Mesenchymal stem cell (in vitro differentiated cells and primary cell): ENCODE measurements around the gene DGCR6L.
"Not testable (repeated sequence)": the region's sequence is repeated elsewhere in the genome, so short reads cannot be mapped to it uniquely, and the experiment has no call there.

Source experiments
- DNase-seq: peaks from one replicate; pipeline ENCODE4 v3.0.0-alpha.2; 2013
- H2AFZ ChIP-seq: one replicate; pipeline ENCODE4 v1.6.1; 2013; ENCODE audit warnings: low read depth, mild to moderate bottlenecking, control low read depth, inconsistent platforms, low read length, moderate library complexity
- H2AK5ac ChIP-seq: 2 replicates; pipeline ENCODE4 v1.6.1; 2013; ENCODE audit warnings: low read length, moderate library complexity, mild to moderate bottlenecking, inconsistent platforms; ENCODE audit not compliant: severe bottlenecking
- H2BK120ac ChIP-seq: one replicate; pipeline ENCODE4 v1.6.1; 2013; ENCODE audit warnings: low read depth, mild to moderate bottlenecking, inconsistent platforms, low read length, moderate library complexity
- H2BK12ac ChIP-seq, 2 experiments: one replicate each; pipeline ENCODE4 v1.6.1; 2013; ENCODE audit warnings: inconsistent platforms in 2 of 2, low read length in 2 of 2, mild to moderate bottlenecking in 2 of 2, moderate library complexity in 2 of 2, control low read depth in 1 of 2
- H2BK15ac ChIP-seq: one replicate; pipeline ENCODE4 v1.6.1; 2013; ENCODE audit warnings: mild to moderate bottlenecking, low read depth, inconsistent platforms; ENCODE audit not compliant: poor library complexity, severe bottlenecking
- H2BK5ac ChIP-seq: 2 replicates; pipeline ENCODE4 v1.6.1; 2013; ENCODE audit warnings: low read depth, mild to moderate bottlenecking, low read length, control low read depth, inconsistent platforms; ENCODE audit not compliant: poor library complexity, severe bottlenecking
- H3K14ac ChIP-seq, 2 experiments: one replicate each; pipeline ENCODE4 v1.6.1; 2013; ENCODE audit warnings: inconsistent platforms in 2 of 2, low read length in 2 of 2, control low read depth in 1 of 2, mild to moderate bottlenecking in 1 of 2, moderate library complexity in 1 of 2
- H3K18ac ChIP-seq, 2 experiments: one replicate each; pipeline ENCODE4 v1.6.1; 2013; ENCODE audit warnings: inconsistent platforms in 2 of 2, low read length in 2 of 2, control low read depth in 1 of 2, low read depth in 1 of 2, mild to moderate bottlenecking in 1 of 2
- H3K23ac ChIP-seq, 2 experiments: one replicate each; pipeline ENCODE4 v1.6.1; 2013; ENCODE audit warnings: inconsistent platforms in 2 of 2, low read length in 2 of 2, mild to moderate bottlenecking in 2 of 2, moderate library complexity in 2 of 2, control low read depth in 1 of 2
- H3K27ac ChIP-seq: 2 replicates; pipeline ENCODE4 v1.5.1; 2013; ENCODE audit warnings: mild to moderate bottlenecking, moderate library complexity, low read length, control low read depth, inconsistent platforms; ENCODE audit not compliant: poor library complexity, severe bottlenecking
- H3K27me3 ChIP-seq, 2 experiments: 2 replicates each; pipeline versions ENCODE4 v1.6.1 to v1.7.0; 2013; ENCODE audit warnings: low read length in 2 of 2, mild to moderate bottlenecking in 2 of 2, moderate library complexity in 2 of 2, control low read depth in 1 of 2, inconsistent platforms in 1 of 2; ENCODE audit not compliant: control insufficient read depth in 1 of 2, insufficient read depth in 1 of 2
- H3K36me3 ChIP-seq, 2 experiments: 2 replicates each; pipeline versions ENCODE4 v1.6.1 to v1.7.0; 2013; ENCODE audit warnings: low read length in 2 of 2, control low read depth in 1 of 2, inconsistent platforms in 1 of 2, low read depth in 1 of 2, mild to moderate bottlenecking in 1 of 2; ENCODE audit not compliant: insufficient read depth in 2 of 2, control insufficient read depth in 1 of 2
- H3K4ac ChIP-seq, 2 experiments: one replicate each; pipeline ENCODE4 v1.6.1; 2013; ENCODE audit warnings: inconsistent platforms in 2 of 2, low read length in 2 of 2, mild to moderate bottlenecking in 2 of 2, moderate library complexity in 2 of 2, control low read depth in 1 of 2, low read depth in 1 of 2
- H3K4me1 ChIP-seq: 2 replicates; pipeline ENCODE4 v1.6.1; 2013; ENCODE audit warnings: low read depth, low read length, control low read depth; ENCODE audit not compliant: control insufficient read depth, insufficient read depth
- H3K4me2 ChIP-seq: 2 replicates; pipeline ENCODE4 v1.6.1; 2013; ENCODE audit warnings: low read length, mild to moderate bottlenecking, inconsistent platforms; ENCODE audit not compliant: poor library complexity, severe bottlenecking
- H3K4me3 ChIP-seq, 2 experiments: 2 replicates each; pipeline versions ENCODE4 v1.5.1 to v1.7.0; 2013; ENCODE audit warnings: low read length in 2 of 2, mild to moderate bottlenecking in 2 of 2, control low read depth in 1 of 2, low read depth in 1 of 2; ENCODE audit not compliant: insufficient read depth in 1 of 2
- H3K79me1 ChIP-seq: replicated peaks from 2 replicates; pipeline ENCODE4 v1.6.1; 2013; ENCODE audit warnings: mild to moderate bottlenecking, control low read depth, low read length, inconsistent platforms; ENCODE audit not compliant: poor library complexity, severe bottlenecking
- H3K9ac ChIP-seq: 2 replicates; pipeline ENCODE4 v1.7.0; 2013; ENCODE audit warnings: mild to moderate bottlenecking, low read length, moderate library complexity
- H3K9me3 ChIP-seq: 2 replicates; pipeline ENCODE4 v1.7.0; 2013; ENCODE audit warnings: mild to moderate bottlenecking, low read length; ENCODE audit not compliant: control insufficient read depth
- H4K8ac ChIP-seq: one replicate; pipeline ENCODE4 v1.6.1; 2013; ENCODE audit warnings: inconsistent platforms, mild to moderate bottlenecking, low read length, moderate library complexity
- H4K91ac ChIP-seq: one replicate; pipeline ENCODE4 v1.6.1; 2013; ENCODE audit warnings: mild to moderate bottlenecking, low read length, inconsistent platforms
- WGBS: methylation state at CpG from one replicate; pipeline ENCODE4 v1.1.7; 2013; ENCODE audit warnings: mixed read lengths; 5-methylcytosine and 5-hydroxymethylcytosine counted together

The DGCR6L gene

GRCh38 chr22:20313306-20314077 lies 6.4 kb downstream of the DGCR6L start:
- Histone ChIP-seq H3K4me1 (peaks cover 21% of the 10 kb centered on the region), H3K36me3 (peaks cover 3 to 22% of the 10 kb centered on the region in 2 experiments), H3K79me1 (peaks cover 21% of the 10 kb centered on the region)
- not testable (repeated sequence) for H3K9me3 ChIP-seq, H2BK12ac ChIP-seq, DNase-seq, H4K8ac ChIP-seq, H2BK120ac ChIP-seq, H3K18ac ChIP-seq, H3K27me3 ChIP-seq, H3K4me2 ChIP-seq, H2AK5ac ChIP-seq, H3K27ac ChIP-seq, H2BK15ac ChIP-seq, H3K4me3 ChIP-seq, H3K9ac ChIP-seq, H3K4ac ChIP-seq, H3K23ac ChIP-seq, H2BK5ac ChIP-seq, H4K91ac ChIP-seq, H2AFZ ChIP-seq, H3K14ac ChIP-seq
- WGBS: 83% methylated on average over 6 of the region's 11 CpGs

- Histone ChIP-seq H4K8ac (no peak overlapping the region), H3K36me3 (peaks cover 3 to 22% of the 10 kb centered on the region in 2 experiments), H2AFZ (no peak overlapping the region), H3K27me3 (no peaks in the 10 kb centered on the region), H2BK120ac (no peak overlapping the region), H3K4me3 (no peak overlapping the region), H3K27ac (no peak overlapping the region), H3K23ac (no peak overlapping the region), H3K4me1 (peaks cover 21% of the 10 kb centered on the region), H2BK5ac (no peak overlapping the region), H3K9me3 (no peaks in the 10 kb centered on the region), H3K14ac (peak overlapping the region in 1 of 2 experiments; percentile 42), H2BK15ac (no peak overlapping the region), H3K9ac (no peak overlapping the region), H2AK5ac (no peak overlapping the region), H4K91ac (no peak overlapping the region), H2BK12ac (no peak overlapping the region), H3K4ac (no peak overlapping the region), H3K79me1 (peaks cover 21% of the 10 kb centered on the region), H3K18ac (no peak overlapping the region), H3K4me2 (no peak overlapping the region)
- 95% methylated on average over 13 of the region's 14 CpGs for WGBS
- no peak for DNase-seq
These were observed 7.3 kb downstream of the DGCR6L start for GRCh38 chr22:20312396-20313191.

GRCh38 chr22:20311249-20312062 lies 8.4 kb downstream of the DGCR6L start:
- H3K9me3 ChIP-seq, H3K4me2 ChIP-seq, DNase-seq, H3K4ac ChIP-seq, H3K23ac ChIP-seq, H3K27ac ChIP-seq, H3K27me3 ChIP-seq, H2BK12ac ChIP-seq, H2AK5ac ChIP-seq, H3K4me3 ChIP-seq, H2BK5ac ChIP-seq, H2AFZ ChIP-seq, H2BK120ac ChIP-seq, H3K14ac ChIP-seq, H4K8ac ChIP-seq, H2BK15ac ChIP-seq, H3K18ac ChIP-seq, H3K9ac ChIP-seq: not testable (repeated sequence)
- Histone ChIP-seq H3K4me1 (peaks cover 16% of the 10 kb centered on the region), H3K36me3 (peaks cover 3 to 22% of the 10 kb centered on the region in 2 experiments), H3K79me1 (peaks cover 12% of the 10 kb centered on the region), H4K91ac (peak overlapping the region; percentile 11)
- 94% methylated on average over 14 of the region's 20 CpGs for WGBS
